Myocyte (in vitro differentiated cells): ENCODE measurements around the gene FBXO41. TPM values are rescaled to one million over a fixed set of nuclear protein-coding genes. Genes with fewer than 3 reads are reported as not detected.

Experiments used
- DNase-seq: peaks from one replicate; pipeline ENCODE4 v3.0.0-alpha.2; 2012; ENCODE audit warnings: low read depth
- total RNA-seq: library from RNA; depleted of rRNA; stranded (reverse); fragments of >200 nt; gene quantifications from 2 replicates; pipeline ENCODE4 v1.2.3, GENCODE V29; 2014

Gene FBXO41
- total RNA-seq, 1 donor from 2014 or later, result 2.6 TPM

DNA sequence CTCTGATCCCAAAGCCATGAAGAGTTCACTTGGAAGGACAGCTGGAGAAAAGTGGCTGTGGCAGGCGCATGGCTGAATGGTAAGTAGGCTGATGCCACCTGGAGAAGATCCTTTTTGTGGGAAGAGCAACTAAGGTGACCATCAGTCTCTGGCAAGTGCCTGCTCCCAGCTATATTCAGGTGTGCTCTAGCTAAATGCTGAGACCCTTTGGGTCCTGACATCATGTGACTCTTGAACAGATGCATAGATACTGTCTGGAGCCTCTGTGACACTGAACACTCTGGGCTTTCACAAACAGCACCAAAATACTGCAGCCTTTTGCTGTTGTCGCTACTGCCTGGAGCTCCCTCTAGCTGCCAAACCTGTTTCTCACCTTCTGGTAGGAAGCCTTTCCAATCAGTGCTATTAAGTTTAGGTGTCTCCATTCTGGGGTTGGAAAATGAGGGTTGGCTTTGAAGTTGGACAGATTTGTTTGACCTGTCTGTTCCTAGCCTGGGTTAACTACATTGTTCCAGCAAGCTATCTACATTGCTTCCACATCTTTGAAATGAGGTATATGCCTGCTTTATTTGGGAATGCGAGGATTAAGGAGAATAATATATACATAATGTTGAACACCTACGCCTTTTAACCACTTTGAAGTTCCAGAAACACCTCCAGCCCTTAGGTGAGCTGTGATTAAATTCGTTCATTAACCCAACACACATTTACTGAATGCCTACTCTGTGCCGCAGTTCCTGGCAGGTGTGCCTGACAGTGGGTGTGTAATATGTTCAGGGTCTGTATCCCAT lies 6.0 kb upstream of the FBXO41 start:
- DNase-seq, result no peak

DNA sequence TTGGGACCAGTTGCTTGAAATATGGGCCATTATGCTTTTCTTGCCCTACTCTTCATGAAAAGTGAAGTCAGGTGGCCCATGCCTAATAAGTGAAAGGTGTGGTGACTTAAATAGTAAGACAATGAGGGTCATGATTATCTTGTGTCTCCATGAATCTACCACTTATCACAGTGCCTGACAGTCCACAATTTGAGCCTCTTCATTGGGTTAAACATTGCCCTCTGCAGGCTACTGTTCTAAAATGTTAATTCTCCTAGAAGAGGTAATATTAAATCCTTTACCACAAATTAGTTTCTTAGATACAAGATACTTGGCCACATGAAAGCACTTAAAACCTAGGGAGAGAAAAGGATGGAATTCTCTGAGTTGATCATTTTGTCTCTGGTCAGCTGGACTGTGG lies 5.0 kb upstream of the FBXO41 start:
- no peak for DNase-seq

DNA sequence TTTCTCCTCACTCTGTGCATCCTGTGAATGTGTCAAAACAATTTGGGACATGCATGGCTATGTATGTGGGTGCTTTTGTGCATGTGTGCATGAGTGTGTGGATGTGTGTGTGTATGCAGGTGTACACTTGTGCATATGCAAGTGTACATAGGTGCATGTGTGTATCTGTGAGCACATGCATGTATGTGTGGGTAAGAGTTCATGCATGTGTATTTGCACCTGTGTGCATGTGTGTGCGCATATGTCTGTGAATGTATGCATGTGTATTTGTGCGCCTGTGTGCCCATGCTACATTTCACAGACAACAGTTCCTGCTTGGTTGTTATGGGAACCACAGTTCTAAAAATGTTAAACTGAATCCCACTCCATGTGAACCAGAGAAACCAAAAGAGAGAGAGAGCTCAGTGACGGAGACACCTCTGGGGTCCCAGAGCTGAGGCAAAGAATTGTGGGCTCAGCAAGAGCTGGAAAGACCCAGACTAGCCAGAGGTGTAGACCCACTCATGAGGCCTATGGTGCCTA lies 1.9 kb upstream of the FBXO41 start:
- DNase-seq, result no peak

DNA sequence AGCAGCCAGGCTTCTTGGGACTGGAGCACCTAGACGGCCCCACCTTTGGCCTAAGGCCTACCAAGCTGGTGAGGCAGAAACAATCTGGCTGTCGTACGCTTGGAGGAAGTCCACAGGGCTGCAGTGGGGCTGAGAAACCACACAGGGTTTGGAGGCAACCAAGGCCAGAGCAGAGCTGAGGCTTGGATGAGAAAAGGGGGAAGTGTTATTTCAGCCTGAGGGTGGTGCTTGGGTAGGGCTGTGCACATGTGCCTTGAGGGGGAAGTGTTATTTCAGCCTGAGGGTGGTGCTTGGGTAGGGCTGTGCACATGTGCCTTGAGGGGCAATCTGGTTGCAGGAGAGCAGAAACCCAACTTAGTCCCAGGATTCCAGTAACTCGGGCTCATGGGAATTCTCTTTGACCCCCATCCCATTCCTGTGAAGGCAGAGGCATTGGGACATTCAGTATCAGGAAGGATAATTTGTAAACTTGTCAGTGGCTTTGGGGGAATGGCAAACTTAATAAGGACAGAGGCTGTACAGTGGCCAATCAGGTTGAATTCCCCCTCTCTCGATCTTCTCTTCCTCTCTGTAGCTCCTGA lies 971 bp upstream of the FBXO41 start:
- DNase-seq, result no peak

DNA sequence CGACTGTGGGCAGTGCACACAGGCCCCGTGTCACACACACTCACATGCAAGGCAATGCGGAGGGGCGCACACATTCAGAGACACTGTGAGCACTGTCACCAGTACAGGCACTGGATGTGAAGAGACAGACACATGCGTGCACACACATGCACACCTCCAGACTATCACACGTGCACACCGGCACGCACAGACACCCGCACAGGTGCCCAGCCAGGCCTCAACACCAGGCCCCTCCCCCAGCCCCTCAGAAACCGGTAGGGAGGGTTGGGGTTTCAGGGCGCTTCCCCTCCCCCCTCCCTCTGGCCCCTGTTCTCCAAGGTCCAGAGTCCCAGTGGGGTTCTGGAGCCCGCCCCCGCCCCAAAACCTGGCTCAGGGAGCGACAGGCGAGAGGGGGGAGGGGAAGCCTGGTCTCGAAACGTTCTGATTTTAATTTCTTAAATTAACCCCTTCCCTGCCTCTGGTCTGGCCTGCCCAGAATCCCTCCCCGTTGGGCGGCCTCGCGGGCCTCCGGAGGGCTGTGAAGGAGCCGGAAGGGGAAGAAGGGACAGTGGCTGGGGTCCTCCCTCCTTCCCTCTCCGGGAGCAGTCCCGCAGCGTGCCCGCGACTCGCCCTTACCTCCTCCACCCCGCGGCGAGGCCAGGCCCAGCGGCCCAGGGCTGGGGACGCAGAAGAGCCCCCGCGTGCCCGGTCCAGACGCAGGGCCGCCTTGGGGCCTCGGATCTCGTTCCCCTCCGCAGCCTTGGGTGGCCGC lies 558 bp downstream of the FBXO41 start:
- no peak for DNase-seq

DNA sequence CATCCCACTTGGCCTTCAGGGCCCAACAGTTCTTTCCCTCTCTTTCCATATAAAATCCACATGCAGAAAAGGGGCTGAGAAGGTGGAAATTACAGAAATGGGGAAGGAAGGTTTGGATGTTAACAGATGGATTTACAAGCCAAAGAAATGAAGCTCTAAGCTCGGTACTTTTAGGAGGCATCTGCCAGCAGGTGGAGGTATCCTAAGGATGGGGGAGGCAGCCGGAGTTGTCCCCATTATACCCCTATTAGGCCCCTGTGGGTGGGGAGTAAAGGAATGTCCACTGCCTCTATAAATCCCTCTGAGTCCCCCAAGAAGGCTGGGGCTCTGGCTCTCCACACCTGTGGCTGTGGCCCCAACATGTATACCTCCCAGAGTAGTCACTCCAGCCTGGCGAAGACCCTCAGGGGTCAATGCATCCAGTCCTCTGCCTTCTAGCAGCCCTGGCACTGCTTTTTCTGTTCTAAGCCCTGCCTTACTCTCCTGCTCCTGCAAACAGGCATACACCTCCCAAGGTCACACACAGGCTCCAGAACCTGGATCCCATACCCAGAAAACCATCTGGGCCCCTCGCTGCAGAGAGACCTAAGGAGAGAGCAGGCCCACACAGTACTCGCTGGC lies 1.2 kb downstream of the FBXO41 start:
- DNase-seq, result no peak

DNA sequence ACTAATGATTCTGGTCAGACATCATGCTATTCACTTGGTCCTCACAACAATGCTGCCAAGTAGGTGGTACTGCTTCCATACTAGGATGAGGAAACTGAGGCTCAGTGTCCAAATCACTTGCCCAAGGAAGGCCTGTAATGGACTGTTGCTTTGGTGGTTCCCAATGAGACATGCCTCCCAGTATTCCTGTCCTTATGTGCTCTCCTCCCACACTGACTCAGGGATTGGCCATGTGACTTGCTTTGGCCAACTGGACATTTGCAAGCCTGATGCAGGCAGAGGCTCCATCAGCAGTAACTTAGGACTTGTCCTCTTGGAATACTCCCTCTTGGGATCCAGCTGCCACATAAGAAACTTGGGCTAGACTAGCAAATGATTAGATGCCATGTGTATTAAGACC lies 3.0 kb downstream of the FBXO41 start:
- DNase-seq, result no peak

DNA sequence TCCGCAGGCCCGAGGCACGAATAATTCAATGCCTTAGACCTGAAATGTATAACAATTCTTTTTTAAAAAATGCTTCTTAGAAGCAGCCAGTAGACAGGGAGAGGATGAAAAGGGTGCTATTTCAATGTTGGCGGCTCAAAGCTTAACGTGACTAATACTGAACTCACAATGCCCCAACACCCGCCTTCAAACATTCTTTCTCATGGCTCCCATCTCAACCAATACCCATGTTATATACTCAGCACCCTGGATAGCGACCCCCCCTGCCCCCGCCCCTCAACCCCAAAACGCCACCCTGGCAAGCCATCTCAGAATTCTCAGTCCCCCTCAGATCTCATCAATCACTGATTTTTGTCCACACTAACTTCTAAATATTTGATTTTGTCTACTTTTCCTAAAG lies 4.4 kb downstream of the FBXO41 start:
- no peak for DNase-seq

DNA sequence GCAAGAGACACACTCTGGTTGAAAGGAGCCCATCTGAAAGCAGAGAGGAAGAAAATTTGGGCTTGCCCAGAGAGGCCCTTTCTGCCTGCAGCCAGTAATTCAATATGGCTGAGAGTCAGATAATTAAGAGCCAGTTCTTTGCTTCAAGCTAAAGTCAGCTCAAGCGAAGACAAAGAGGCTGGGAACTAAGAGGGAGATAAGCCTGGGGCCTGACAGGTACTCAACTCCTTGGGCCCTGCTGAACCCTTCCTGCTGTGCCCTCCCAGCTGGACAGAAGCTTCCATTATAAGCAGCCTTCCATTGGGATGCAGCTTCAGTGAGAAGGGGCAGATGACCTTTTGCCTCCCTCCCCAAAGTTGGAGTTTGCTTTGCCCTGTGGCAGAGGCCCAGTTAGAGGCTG lies 12.0 kb downstream of the FBXO41 start:
- no peak for DNase-seq

DNA sequence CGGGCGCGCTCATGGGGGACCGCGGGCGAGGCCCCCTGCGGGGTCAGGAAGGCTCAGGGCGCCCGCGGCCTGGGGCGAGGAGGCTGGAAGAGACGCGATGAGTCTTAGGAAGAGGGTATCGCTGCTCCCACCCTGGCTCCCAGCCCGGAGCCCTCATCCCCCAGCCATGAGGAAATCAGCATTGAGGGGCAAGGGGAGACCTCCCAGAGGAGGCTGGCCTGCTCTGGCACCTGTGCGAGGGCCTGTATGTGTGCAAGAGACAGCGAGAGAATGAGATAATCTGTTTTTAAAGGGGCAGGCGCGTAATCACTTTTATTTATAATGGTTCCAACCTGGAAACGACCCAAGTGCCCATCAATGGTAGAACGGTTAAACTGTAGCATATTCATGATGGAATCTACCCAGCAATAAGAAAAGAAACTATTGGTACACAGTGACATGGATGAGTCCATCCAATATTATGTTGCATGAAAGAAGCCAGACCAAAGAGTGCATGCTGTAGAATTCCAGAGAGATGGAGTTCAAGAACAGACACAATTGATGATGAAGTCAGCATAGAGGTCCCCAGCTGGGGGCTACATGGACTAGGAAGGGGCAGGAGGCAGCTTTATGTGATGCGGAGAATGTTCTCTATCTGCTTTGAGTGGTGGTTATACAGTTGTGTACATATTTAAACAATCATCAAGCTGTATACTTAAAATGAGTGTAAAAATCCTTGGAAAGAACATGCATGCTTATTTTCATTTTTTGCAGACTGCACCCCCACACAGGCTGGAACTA lies 14.4 kb downstream of the FBXO41 start:
- DNase-seq, result no peak

DNA sequence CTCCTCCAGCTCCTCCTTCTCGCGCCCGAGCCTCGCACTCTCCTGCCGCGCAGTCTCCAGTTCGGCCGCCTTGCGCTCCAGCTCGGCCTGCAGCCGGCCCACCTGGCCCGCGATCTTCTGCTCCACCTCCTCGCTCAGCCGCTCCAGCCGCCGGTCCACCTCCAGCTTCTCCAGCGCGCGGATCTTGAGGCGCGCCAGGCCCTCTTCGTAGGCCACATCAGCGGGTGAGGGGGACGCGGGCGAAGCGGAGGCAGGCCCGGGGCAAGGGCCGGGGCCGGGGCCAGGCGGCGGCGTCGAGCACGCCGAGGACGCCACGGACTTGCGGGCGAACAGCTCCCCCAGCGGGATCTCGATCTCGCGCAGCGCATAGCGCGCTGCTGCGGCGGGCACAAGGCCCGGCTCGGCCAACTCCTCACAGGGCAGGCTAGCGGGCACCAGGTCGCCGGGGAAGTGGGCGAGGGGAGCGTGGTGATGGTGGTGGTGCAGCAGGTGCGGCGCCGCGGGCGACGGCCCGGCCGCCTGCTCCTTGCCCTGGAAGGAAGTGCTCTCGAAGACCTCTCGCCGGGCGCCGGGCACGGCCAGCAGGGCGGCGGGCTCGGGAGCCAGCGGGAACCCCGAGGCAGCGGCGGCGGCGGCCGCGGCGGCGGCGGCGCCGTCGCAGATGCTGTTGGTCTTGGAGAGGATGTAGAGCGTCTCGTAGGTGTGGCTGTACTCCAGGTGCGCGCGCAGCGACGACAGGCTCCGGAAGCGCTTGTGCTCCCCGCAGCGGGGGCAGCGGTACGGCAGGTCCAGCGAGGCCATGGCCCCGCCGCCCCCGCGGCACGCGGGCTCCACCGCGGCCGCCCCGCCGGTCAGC lies 15.2 kb downstream of the FBXO41 start:
- peak; percentile 19 for DNase-seq

DNA sequence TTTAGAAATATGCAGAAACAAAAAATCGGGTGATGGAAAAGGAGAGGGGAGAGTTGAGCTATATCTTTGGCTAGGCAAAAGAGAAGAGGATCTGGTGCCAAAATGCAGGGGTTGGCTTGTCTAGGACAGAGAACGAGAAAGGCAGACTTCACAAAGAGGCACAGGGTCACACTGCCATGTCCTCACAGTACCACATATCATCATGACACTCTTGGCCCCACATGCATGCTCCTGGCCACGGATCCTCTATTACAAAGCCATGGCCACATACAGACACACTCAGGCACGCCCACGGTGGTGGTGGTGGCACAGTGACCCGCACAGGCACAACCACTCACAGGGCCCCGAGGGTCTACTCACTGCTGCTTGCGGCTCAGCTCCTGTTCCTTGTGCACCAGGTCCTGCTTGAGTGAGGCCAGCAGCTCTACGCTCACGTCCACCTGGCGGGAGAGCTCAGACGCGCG lies 15.9 kb downstream of the FBXO41 start:
- no peak for DNase-seq

DNA sequence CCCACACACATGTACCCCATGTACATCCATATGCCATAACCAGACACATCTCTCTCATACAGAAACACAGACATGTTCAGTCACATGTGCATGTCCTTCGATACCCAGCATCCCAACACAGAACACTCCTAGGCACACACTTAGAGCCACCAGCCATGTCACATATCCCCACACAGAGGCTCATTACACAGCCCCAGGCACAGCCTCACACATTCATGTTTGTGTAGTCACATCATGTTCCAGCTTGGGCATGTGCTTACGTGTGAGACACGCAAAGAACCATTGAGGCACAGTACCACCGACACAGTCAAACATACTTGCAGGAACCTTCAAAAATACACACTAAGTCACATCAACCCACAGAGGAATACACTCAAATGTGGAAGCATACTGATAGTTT lies 17.3 kb downstream of the FBXO41 start:
- DNase-seq, result no peak

DNA sequence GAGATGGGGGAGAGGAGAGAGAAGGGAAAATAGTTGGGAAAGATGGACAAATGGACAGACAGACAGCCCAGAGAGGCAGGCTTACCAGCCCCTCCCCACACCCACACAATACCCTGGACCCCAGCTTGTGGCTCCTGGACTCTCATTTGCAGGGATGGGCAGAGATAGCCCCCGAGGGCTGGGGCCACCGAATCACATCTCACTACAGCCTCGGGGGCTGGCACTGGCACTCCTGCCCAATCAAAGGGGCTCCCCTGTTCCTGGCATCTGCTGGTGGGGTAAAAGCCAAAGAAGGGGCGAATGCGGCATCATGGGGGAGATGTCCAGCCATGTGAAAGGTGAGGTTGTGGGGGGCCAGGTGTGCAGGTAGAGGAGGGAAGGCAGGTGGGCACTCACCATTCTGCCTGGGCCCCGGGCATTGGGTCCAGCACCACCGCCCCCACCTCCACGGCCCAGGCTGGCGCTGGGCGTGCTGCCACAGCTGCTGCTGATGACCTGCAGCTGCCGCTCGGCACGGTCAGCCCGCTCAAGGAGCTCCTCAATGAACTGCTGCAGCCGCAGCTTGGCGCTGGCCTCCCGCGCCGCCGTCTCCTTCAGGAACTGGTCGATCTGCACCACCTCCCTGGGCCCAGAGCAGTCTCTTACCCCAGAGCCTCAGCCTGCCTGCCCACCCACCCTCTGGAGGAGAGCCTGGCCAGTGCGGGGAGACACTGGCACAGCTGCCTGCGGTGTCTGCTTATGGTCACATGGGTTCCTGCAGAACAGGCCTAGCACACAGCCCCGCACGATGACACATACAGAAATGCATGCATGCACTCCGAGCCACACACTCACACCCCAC lies 18.0 kb downstream of the FBXO41 start:
- peak; percentile 90 for DNase-seq

DNA sequence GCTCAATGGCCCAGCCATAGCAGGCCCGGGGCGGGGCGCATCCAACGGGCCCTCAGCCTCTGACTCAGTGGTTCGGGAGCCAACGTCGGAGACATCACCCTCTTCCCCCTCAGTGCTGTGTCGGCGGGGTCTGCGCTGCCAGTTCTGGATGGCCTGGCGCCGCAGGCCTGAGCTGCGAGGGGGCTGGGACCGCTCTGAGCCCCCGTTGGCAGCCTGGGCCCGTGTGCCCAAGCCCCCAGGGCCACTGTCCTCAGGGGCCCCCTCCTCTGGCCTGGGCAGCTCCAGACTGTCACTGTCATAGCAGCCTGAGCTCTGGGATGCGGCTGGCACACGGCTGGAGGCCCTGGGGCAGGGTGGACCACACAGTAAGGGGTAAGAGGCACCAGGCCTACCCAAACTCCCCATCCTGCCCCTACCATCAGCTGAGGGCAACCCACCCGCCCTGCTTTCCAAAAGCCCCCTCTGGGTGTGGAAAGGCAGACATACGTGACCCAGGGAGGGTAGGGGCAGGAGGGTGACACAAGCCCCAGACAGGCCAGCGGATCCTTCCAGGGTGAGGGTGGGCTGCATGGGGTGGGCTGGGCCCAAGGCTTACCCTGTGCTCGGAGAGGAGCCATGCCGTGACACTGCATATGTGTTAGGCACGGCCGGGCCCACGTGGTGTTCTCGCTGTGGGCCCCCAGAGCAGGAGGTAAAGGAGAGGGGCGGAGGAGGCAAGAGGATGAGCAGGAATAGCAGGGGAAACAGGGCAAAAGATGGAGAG lies 18.8 kb downstream of the FBXO41 start:
- no peak for DNase-seq

DNA sequence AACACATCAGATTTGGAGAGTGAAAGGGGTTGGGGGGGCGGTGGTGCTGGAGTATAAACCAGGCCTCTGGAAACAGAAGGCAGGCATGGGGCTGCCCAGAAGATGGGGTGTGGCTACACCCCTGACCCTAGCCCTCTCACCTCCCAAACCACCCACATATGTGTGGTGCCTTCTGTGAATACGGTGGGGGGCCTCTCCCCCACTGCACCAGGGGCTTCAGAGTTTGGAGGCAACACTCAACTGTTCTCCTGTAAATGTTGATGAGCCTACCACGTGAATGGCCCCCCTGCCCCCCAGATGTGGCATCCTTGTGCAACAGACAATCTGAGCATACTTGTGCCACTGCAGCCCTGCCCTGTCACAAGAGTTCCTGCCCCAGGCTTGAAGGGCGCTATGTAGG lies 19.5 kb downstream of the FBXO41 start:
- DNase-seq, result no peak

DNA sequence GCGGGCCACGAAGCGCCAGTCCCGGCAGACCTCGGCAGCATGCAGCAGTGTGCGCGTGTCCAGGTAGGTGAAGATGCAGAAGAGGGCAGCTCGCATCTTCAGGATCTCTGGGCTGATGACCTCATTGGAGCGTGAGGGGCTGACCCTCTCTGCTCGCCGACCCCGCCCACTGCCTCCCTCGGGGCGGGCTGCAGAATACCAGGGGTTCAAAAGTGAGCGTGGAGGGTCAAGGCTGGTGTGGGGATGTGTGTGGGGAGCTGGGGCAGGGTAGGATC lies 20.0 kb downstream of the FBXO41 start:
- DNase-seq, result no peak

DNA sequence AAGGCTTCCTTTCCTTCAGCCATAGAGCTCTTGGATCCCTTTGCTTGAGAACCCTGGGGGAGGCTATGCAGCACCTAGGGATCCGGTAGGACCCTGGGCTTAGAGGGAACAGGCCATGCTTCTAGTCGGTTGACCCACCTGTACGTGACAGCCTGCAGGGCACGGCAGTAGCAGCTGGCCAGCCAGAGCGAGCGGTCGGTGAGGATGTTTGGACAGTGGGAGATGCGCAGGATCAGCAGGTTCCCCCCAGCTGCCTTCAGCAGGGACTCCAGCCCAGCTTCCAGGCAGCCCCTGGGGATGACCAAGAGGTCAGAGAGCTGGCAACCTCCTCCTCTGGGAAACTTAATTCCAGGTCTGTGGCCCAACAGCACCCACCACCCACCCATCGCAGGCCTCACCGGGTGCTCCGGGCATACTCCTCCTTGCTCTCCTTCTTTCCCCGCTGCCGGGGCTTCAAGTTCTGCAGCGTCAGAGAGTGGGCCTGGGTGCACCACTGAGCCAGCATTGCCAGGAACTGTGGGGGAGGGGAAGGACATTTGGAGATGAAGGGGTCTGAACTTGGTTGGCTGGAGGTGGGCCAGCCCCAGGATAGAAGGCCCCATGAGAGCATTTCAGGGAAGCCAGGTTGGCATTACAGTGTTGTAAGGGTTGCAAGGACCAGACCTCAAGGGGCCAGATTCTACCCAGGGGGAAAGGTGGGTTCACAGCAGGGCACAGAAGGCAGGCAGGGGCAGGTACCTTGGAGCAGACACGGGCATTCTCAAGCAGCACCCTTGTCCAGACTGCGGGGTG lies 20.5 kb downstream of the FBXO41 start:
- DNase-seq, result no peak
